GM23248 (cell line): ENCODE measurements around the gene PSD4.

ENCODE experiments used
- EZH2 ChIP-seq: fragments of 200-600 bp; sonication (generic); IDR thresholded peaks from 2 replicates; pipeline ENCODE4 v1.6.1; 2018; ENCODE audit warnings: antibody characterized with exemption, mild to moderate bottlenecking; ENCODE audit not compliant: insufficient read depth, poor library complexity, severe bottlenecking
- EZH2phosphoT487 ChIP-seq: fragments of 200-600 bp; sonication (generic); IDR thresholded peaks from 2 replicates; pipeline ENCODE4 v1.6.1; 2018; ENCODE audit warnings: antibody characterized with exemption, moderate library complexity, mild to moderate bottlenecking, low read depth; ENCODE audit not compliant: insufficient read depth

- no peak for TF ChIP-seq EZH2phosphoT487
- no peak for TF ChIP-seq EZH2
Observed at GRCh38 chr2:113175736-113176695, 2.2 kb downstream of the PSD4 start.
